Measurements from ENCODE around the gene CDC42EP5.

DNA sequence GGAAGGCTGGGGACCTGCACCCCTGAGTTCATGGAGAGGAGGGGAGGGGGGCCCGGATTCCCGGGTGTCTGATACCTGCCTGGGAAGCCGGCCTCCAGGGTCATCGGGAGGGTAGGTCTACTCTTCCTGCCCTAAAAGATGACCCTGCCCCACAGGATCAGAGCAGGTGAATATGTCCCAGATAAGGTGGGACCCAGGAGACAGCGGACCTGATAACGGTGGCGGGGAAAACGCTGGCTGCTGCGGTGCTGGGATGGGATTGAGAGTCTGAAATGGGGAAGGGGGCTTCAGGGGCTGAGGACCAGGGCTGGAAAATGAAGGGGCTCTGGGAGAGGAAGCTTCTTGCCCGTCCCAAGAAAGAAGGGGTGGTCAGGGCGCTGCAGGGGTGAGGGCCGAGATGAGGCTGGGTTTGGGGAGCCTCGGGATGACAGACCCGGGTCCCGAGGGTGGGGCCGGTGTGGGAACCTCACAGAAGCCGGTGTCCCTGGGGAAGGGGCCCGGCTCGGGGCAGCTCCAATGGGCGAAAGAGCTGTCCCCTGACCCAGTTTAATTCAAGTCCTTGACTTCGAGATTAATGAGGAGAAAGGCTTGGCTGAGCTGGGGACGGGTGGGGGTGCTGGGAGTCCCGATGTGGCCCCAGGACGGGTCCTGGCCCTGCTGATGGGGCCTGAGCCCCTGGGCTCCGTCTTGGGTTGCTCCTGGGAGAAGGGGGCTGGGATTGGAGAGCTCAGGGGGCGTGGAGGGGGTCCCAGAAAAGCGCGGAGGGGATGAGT lies 57.0 kb downstream of the CDC42EP5 start:
- TF ChIP-seq CTCF (IDR thresholded peaks at IDR 0.05) (no peak), POLR2AphosphoS5 (IDR thresholded peaks at IDR 0.05) (no peak), POLR2A (IDR thresholded peaks at IDR 0.05; ENCODE audit: low read depth) (no peak)
